GM18517 (cell line): Measurements from ENCODE around the gene EXOC4.
"Not testable (repeated sequence)": the region's sequence is repeated elsewhere in the genome, so short reads cannot be mapped to it uniquely, and the experiment has no call there.

Source experiments
- ATAC-seq: cut with Tn5 transposase; IDR thresholded peaks from one replicate; pipeline ENCODE4 v1.9.1; 2021; ENCODE audit warnings: mild to moderate bottlenecking, moderate library complexity; ENCODE audit not compliant: unreplicated experiment

The EXOC4 gene

DNA sequence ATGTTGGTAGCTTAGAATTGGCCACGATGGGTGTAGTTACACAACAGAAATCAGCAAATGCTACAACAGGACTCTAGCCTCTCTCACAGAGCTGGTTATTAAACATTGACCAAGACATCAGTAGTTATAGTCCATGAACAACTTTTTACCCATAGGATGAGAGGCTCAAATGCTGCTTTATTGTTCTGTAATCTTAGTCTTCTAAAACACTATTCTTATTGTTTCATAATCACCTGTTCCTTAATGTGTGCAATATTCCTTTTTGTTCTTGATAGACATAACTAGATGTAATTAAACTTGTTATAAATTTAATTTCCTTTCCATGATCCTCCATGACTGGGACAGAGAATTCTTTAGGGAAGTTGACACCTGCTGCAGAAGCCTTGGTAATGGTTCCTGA is 356.9 kb downstream of the EXOC4 start:
- ATAC-seq: no peak

GRCh38 chr7:133611955-133612354 is 359.1 kb downstream of the EXOC4 start:
- no peak for ATAC-seq

DNA sequence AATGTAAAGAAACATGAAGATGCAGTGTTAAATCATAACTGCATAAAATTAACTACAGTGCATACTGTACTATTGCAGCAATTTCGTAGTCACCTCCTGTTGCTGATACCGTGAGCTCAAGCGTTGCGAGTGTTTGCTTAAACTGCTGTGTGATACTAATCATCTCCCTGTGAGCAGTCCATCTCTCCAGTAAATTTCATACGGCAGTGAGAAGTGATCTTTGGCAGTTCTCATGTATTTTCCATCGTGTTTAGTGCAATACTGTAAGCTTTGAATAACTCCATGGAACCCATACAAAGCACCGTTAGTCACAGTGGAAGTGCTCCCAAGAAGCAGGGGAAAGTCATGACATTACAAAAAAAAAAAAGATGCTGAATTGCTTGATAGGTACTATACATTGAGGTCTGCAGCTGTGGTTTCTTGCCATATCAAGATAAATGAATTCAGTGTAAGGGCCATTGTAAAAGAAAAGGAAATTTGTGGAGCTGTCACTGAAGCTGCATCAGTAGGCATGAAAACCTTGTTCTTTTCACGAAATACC is 360.4 kb downstream of the EXOC4 start:
- ATAC-seq: no peak

GRCh38 chr7:133614251-133614650 is 361.4 kb downstream of the EXOC4 start:
- ATAC-seq: no peak

DNA sequence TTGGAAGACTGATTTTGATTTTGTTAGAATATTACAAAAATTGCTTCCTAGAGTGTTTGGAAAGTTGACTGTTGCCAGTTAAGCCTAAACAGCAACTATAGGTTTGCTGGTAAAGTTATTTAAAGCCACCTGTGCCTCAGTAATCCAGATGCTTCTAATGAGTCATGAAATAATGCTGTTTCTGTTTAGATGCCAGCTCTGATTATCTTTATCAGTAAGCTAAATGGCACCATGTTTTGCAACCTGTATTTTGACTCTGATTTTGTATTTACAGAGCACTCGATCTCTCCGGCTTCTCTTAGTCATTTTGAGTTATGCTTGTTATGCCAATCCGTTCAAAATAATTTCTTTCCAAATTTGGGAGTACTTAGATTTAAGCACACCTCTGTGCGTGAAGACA is 366.1 kb downstream of the EXOC4 start:
- no peak for ATAC-seq

DNA sequence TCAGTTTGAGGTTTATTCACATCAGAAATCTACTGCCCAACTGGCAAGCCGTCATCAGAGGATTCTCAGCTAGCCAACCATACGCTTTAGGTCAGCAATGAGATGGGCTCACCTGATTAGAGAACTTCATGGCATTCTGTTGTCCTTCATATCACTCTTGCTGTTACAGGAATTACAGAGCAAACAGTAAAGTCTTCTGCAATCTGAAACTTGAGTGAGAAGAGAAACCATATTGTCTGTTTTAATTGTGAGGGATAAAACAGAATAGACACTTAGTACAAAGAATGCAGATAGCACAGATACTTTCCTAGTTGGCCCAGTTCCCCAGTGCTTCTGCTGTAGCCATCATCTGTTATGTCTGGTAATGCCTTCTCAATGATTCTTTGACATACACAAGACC is 366.6 kb downstream of the EXOC4 start:
- ATAC-seq: no peak

DNA sequence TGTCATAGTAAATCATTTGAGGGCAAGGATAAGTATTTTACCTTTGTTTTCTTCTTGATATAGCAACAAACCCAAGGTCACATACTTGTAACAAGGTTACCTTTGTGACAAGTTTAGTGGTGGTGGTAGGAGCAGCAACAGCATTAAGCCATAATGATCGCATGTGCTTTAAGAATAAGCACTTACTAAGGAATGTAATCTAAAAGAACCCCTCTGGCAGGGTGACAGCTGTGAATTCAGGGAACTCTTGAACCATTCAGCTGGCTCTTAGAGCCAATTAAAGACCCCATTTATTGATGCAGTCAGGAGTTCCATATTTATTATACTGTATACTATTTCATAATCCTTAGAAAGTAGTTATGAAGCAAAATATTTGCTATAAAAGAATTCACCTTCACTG is 370.8 kb downstream of the EXOC4 start:
- no peak for ATAC-seq

DNA sequence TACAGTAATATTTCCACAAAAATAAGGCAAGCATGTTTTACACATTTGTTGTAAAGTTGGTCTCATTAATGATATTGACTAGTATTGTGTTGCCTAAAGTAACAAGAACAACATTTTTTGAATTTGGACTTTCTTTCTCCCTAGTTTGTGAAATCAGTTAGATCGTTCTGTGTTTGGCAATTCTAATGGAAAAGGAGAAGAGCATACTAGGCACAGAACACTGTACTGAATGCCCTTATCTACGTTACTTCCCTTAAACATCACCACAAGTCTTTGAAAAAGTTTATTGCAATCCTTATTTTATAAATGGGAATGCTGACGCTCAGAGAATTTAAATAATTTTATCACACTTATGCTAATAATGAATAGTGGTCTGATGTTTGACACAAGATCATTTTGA is 372.2 kb downstream of the EXOC4 start:
- no peak for ATAC-seq

DNA sequence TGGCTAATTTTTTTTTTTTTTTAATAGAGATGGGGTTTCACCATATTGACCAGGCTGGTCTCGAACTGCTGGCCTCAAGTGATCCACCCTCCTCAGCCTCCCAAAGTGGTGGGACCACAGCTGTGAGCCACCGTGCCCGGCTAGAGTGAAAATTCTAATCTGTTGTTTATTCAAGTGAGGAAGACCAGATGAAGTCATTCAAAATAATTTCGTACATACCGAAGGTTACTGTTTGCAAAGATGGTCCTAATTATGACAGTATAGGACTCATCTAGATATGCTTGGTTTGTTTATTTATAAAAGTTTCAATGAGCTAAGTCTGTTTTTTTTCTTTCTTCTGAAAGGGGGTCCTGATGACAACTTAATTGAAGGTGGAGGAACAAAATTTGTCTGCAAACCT is 376.8 kb downstream of the EXOC4 start:
- ATAC-seq: no peak

DNA sequence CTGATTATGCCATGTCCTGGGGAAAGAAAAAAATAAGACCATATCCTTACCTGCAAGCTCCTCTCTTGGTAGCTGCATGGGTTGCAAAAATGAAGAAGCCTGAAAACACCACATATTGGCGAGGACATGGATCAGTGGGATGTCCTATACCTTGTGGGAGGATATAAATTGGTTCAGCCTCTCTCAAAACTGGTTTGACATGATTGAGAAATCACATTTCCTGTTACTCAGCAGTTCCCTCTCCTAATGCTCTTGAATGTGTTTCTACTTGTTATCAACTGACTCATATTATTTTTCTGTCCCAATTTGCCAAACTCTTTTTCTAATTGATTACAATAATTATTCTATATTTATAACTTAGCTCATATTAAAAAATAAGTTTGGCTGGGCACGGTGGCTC is 380.2 kb downstream of the EXOC4 start:
- ATAC-seq: no peak

DNA sequence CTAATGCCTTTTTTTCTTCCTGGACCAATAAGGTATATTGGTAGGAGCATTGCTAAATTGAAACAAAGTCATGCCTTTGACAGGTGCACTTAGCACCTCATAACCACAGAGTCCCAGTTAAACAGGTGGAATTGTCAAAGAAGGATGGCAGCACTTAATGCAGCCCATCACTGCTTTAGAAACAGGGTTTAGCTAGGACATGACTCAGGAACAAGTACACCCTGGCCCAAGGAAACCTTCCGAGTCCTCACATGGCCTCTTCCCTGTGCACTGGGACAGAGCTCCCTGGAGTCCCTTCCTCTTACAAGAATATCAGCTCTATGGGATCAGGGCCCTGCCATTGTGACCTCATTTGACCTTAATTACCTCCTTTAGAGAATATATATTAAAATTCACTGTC is 382.7 kb downstream of the EXOC4 start:
- no peak for ATAC-seq

GRCh38 chr7:133638857-133639256 is 386.0 kb downstream of the EXOC4 start:
- ATAC-seq: no peak

DNA sequence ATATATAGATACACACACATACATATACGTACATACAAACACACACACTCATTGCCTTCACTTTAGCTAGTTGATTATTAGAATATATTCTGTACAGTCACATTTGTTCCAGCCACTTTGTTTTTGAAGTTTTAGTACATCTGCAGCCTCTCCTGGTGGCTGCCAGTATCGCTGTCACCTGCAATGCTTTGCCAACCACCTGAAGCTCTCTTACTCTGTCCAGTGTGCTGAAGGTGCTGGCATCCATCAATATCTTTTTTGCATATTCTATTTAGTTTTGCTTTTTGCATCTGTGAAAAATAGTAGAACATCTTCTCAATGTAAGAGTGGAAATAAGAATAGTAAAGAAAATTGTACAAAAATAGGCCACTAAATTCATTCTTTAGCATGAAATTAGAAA is 388.6 kb downstream of the EXOC4 start:
- ATAC-seq: no peak

- ATAC-seq: no peak
Measured at GRCh38 chr7:133642907-133643306, 390.0 kb downstream of the EXOC4 start.

DNA sequence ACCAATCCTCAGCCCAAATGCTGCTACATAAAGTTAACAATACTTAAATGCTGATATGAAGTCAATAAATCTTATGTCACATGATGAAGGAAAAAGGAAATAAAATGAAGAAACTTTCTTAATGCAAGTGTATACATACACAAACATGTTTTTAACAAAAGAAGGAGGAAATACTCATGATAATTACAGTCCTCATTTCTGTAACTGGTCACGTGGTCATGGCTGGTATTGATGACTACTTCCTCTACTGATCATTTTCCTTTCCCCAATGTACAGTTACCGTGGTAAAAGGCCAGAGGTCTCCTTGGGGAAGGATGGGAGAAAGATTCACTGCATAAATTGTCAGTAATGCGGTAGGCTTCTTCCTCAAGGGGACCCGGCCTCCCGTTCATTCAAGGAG is 390.8 kb downstream of the EXOC4 start:
- ATAC-seq: not testable (repeated sequence)

DNA sequence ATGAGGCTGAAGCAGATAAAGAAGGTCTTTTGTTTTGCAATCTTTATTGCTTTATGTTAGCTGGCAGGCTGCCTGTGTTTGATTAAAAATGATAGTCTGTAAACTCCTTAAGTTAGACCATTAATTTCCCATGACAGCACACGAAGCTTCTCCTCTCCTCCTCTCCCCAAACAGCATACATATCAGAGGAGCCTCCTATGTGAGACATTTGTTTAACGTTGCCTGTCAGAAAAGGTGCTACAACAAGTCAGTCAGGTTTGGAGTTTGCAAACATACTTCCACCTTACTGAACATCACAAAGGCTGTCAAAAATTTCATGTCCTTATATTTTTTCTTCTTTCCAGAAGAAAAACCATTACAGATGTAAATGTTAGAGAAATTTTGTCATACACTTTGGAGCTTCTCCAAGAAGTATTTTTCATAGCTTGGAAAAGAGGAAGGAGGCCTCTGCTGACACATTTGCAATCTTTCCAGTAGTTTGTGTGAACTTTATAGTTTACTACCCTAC is 393.1 kb downstream of the EXOC4 start:
- no peak for ATAC-seq

DNA sequence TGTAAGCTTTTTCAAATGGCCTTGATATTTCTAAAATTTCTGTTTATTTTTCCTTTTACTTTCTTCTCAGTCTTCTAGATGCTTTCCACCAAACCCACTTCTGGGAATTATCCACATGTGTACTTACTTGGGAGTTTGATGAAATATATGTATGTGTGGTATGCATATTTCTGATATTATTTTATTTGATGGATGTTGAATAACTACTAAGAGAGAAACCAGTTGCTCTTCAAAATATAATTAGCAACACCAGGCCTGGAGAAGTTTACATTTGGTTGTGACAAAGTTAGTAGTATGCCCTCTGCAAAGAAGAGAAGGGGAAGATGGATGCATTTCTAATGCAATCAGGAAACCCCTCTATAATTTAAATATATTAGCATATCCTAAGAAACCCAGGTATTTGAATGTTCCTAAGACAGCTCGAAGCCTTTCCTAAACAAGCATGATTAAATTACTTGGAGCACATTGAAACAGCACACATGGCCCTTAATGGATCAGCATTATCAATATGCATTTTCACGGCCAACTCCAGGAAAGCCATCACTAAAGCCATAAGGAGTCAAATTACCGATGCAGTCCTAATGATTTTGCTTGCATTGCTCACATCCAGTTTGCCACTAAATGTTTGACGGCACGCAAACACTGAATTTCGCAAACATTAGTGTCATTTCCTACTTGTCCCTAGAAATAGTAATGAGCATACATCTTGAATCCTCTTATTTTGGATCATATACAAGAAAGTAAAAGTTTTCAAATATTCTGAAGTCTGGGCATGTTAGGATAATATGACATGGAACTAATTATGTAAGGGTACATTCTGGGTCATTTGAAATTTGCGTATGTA is 393.8 kb downstream of the EXOC4 start:
- no peak for ATAC-seq

GRCh38 chr7:133649593-133649992 is 396.7 kb downstream of the EXOC4 start:
- ATAC-seq: no peak

- ATAC-seq: no peak
Measured at GRCh38 chr7:133650069-133650468, 397.2 kb downstream of the EXOC4 start.

GRCh38 chr7:133650487-133651300 is 397.8 kb downstream of the EXOC4 start:
- ATAC-seq: no peak

- no peak for ATAC-seq
Measured at GRCh38 chr7:133652547-133652946, 399.7 kb downstream of the EXOC4 start.

DNA sequence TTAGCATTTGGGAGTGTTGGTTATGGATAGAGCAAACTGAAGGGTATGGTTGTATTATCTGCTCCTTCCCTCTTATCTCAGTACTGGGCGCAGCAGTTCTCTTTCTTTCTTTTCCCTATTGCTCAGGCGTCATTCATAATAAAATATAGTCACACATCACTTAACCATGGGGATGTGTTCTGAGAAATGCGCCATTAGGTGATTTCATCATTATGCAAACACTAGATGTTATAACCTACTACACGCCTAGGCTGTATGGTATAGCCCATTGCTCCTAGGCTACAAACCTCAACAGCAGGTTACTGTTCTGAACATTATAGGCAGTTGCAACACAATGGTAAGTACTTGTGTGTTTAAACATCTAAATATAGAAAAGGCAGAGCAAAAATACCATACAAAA is 401.7 kb downstream of the EXOC4 start:
- ATAC-seq: no peak
